GM19035 (cell line): ENCODE results near the gene POU2F1.

Experiments used
- ATAC-seq: cut with Tn5 transposase; IDR thresholded peaks from one replicate; pipeline ENCODE4 v1.9.1; 2021; ENCODE audit not compliant: unreplicated experiment

Gene POU2F1

DNA sequence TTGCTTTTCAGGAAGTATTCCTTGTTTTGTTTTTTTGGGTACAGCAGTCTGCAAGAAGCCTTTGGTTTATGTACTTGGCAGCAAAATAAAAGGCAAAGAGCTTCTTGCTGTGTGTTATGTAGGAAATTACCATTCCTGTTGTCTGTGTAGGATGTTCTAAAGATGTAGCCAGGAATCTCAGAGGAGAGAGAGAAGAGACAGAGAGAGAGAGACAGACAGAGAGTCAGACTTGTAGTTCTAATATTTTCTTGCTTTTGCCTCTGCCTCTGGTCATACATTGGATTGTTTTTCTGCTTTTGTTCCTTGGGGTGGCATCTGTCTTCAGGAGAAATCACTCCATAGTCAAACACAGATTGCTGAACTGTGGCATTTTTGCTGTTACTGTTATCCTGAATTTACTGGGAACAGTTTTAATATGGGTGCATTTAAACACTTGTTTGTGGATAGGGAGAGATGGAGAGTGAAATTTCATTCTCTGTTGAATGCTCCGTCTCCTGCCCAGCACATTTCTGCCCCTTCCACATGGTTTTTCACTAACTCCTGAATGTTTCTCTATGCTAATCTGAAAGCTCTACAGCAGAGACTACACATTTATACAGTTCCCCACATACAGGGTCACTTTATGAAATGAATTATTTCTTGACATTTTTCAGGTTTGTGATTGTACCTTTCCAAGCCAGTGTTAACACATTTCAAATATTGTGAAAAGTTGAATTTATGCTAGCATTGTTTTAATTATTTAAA lies 49.8 kb downstream of the POU2F1 start:
- no peak for ATAC-seq

DNA sequence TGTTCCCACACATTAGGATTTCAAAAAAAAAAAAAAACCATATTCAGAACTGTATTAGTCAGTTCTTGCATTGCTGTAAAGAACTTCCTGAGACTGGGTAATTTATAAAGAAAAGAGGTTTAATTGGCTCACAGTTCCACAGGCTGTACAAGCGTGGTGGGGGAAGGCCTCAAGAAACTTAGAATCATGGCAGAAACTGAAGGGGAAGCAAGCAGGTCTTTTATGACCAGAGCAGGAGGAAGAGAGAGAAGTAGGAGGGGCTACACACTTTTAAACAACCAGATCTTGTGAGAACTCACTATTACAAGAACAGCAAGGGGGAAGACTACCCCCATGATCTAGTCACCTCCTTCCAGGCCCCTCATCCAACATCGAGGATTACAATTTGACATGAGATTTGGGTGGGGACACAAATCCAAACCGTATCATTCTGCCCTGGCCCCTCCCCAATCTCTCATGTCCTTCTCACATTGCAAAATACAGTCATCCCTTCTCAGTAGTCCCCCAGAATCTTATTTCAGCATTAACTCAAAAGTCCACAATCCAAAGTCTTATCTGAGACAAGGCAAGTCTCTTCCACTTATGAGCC lies 51.8 kb downstream of the POU2F1 start:
- no peak for ATAC-seq

DNA sequence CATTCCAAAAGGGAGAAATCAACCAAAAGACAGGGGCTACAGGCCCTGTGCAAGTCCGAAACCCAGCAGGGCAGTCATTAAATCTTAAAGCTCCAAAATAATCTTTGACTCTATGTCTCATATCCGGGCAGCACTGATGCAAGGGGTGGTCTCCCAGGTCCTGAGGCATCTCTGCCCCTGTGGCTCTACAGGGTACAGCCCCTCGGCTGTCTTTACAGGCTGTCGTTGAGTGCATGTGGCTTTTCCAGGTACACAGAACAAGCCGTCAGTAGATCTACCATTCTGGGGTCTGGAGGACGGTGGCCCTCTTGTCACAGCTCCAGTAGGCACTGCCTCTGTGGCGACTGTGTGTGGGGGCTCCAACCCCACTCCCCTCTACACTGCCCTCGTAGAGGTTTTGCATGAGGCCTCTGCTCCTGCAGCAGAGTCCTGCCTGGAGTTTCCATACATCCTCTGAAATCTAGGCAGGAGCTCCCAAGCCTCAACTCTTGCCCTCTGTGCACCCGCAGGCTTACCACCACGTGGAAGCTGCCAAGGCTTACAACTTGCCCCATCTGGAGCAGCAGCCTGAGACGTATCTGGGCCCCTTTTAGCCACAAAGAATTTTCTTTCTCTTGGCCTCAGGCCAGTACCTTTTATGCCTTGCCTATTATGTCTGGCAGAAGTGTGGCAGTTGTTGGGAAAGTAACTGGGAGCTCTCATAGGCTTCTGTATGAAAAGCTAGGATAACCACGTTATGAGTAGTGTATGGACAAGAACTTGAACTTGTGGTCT lies 52.5 kb downstream of the POU2F1 start:
- ATAC-seq: no peak

DNA sequence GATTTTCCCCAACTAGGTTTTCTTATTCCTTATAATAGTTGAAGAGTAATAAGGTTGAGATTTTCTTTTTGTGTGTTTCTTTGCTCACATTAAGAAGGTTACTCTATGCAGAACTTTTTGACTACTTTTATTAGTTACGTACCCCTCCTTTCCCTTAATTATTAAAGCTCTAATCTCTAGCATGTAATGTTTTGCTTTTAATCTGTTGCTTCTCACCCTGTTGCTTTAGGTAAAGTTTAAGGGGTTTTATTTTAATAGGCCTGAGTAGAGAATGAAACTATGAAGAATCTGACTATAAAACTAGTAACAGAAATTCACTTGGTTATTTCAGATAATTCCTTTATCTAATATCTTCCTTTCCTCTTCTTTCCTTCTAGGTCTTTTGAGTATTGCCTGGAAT lies 53.4 kb downstream of the POU2F1 start:
- no peak for ATAC-seq

DNA sequence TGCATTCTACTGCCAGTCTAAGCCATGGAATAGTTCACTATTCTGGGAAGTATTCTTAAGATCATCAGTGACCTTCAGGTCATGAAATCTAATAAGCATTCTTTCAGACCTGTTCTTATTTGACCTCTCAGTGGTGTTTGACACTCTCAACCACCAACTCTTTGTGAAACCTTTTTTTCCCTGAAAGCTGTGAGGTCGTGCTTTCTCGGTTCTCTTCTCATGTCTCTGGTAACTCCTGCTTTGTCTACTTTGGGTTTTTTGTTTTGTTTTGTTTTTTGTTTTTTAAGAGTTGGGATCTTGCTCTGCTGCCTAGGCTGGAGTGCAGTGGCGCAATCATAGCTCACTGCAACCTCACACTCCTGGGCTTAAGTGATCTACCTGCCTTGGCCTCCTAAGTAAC lies 56.3 kb downstream of the POU2F1 start:
- peak; percentile 97 for ATAC-seq

DNA sequence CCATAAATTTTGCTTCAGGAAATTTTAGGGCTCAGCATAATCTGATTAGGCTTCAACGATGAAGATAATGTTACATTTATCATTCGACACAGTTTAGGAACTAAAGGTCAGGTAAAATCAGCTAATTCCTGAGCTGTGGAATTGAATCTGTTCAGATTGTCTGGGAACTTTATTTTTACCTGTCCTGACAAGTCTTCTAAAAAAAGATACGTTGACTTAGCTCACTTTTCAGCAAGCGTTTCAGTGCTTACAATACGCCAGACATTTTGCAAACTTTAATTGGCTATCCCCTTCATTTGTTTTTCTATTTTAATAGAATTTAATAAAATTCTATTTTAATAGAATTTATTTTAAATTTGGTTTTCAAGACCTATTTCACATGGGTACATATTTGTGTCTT lies 57.8 kb downstream of the POU2F1 start:
- no peak for ATAC-seq

DNA sequence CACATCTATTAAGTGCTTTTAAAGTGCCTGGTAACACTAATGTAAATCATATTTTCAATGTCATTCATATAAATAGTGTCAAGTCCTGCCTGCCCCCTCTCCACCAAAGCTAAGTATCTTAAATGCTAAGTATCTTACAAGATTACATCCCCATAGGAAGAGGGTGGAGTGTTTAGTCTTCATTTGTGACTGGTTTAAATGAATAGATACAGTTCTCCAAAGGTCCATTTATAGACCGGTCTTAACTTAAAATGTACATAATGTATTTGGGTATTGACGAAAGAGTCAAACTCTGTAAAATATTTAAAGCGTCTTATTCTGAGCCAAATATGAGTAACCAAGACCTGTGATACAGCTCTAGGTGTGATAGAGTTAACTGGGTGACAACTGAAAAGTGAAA lies 60.2 kb downstream of the POU2F1 start:
- ATAC-seq: no peak

DNA sequence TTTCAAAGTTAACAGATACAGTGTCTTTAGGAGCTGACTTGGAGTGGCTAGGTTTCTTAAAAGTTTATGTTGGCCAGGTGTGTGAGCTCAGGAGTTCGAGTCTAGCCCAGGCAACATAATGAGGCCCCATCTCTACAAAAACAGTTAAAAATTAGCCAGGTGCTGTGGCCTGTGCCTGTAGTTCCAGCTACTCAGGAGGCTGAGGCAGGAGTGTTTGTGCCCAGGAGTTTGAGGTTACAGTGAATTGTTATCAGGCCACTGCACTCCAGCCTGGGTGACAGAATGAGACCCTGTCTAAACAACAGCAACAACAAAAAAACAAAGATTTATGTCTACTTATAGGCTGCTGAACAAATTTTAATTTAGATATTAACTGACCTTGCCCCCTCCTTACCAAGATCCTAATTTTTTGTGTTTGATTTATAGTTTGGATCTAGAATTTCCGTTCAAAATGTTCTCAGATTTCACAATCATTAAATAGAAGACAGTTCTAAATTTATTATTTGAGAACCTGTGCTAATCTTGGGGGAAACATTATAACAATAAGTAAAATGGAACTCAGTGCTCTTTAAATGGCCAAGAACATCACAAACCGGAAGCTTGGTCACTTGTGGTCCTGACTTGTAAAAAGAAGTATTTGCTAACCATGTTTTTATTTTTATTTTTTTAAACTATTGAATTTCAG lies 67.8 kb downstream of the POU2F1 start:
- no peak for ATAC-seq

DNA sequence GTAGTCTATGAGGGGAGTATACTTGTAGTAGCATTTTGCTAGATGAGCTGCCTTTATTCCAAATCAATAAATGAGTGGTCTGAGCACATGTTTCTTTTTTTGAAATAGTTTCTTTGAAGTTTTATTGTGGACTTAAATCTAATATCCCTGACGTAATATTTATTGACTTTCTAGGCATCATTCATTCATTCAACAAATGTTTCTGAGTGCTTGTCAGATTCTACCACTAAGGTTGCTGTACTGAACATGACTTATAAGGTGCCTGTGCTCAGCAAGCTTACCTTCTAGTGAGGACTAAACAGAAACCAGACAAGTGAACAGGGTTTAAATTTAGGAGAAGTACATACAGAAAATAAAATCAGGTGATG lies 68.4 kb downstream of the POU2F1 start:
- ATAC-seq: no peak

DNA sequence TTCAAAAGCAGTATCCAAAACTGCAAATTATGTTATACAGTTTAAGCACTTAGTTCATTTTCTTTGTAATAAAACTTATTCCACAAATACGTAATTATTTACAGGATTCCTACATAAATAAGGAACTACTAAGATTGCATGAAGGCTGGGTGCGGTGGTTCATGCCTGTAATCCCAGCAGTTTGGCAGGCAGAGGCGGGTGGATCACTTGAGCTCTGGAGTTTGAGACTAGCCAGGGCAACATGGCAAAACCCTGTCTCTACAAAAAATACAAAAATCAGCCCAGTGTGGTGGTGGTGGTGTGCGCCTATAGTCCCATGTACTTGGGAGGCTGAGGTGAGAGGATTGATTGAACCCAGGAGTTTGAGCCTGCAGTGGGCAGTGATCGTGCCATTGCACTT lies 69.3 kb downstream of the POU2F1 start:
- ATAC-seq: no peak

DNA sequence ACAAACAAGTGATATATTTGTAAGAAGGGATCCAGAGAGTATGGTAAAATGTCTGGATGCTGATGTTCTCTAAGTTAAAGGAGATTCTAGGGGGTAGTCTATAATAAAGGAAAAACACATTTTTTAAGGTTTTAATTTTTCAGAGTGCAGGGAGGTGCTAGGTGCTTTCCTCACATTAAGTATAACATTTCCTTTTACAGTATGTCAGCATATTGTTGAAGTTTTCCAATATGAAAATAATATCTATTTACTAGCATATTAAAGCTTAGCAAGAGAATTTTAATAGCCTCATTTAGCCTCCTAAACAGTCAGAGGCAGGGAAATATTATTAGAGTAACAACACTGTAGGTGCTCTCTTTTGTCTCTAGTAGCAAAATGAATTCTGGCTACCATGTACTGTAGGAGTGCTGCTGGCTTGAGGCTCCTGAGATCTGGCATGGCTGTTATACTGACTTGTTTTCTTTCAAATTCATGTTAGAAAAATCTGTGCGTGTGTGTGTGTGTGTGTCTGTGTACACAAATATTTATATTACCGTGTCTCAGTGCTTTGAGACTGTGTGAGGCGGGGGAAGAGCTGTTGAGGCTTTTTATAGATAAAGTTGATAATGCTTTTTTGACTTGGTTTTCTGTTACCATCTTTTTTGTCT lies 71.0 kb downstream of the POU2F1 start:
- ATAC-seq: no peak

DNA sequence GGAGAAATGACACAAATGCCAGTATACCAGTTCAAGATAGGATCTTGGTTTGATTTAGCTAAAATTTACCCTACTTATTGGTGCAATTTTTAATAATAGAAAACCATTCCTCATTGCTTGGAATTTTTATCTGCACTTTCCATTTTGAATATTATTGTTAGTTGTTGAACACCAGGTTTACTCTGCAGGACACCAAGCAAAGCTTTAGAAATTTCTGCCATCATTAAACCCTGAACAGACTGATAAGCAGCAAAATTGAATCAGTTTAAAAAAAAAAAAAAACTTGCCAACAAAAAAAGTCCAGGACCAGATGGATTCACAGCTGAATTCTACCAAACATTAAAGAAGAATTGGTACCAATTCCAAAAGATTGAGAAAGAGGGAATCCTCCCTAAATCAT lies 71.5 kb downstream of the POU2F1 start:
- no peak for ATAC-seq

DNA sequence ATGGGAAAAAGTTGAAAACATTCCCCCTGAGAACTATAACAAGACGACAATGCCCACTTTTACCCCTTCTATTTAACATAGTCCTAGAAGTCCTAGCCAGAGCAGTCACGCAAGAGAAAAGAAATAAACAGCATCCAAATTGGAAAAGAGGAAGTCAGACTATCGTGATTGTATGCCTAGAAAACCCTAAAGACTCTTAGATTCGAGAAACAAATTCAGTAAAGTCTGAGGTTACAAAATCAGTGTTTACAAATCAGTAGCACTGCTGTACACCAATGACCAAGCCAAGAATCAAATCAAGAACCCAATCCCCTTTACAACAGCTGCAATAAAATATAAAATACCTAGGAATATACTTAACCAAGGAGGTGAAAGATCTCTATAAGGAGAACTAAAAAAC lies 72.4 kb downstream of the POU2F1 start:
- ATAC-seq: no peak

DNA sequence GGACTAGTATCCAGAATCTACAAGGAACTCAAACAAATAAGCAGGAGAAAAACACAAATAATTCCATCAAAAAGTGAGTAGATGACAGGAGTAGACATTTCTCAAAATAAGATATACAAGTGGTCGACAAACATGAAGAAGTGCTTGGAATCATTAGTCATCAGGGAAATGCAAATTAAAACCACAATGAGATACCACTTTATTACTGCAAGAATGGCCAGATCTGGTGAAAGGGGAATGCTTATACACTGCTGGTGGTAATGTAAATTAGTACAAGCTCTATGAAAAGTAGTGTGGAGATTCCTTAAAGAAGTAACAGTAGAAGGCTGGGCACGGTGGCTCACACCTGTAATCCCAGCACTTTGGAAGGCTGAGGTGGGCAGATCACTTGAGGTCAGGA lies 73.8 kb downstream of the POU2F1 start:
- no peak for ATAC-seq

DNA sequence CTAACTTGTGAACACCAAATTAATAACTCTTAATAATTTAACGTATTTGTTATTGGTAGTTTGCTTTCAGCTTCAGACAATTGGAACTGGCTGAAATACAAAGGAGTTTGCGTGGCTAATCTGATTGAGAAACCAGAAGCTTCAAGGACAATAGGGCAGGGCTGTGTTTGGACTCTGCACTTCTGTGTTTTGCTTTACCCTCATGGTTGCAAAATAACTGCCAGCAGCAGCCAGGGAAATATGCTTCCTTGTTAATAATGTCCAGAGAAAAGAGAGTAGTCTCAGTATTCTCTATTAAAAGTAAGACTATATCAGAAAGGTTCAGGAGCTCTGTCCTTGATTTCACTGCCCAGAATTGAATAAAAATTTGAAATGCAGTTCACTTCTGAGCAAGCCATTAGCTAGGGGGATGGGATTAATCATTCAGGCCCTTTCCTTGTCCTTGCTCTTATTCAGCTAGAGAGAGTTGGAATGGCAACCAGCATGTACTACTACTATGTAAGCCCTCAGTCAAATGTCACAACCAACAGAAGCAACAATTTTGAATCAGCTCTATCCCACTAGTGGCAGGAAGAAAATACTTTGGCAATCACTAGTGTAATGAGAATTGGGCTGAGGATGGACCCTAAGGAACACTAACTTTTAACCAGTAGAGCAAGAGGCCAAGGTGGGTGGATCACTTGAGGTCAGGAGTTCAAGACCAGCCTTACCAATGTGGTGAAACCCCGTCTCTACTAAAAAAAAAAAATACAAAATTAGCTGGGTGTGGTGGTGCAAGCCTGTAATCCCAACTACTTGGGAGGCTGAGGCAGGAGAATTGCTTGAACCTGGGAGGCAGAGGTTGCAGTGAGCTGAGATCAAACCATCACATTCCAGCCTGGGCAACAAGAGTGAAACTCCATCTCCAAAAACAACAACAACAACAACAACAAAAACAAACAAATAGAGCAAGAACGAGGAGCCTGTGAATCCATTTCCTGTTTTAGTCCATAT lies 76.8 kb downstream of the POU2F1 start:
- no peak for ATAC-seq

DNA sequence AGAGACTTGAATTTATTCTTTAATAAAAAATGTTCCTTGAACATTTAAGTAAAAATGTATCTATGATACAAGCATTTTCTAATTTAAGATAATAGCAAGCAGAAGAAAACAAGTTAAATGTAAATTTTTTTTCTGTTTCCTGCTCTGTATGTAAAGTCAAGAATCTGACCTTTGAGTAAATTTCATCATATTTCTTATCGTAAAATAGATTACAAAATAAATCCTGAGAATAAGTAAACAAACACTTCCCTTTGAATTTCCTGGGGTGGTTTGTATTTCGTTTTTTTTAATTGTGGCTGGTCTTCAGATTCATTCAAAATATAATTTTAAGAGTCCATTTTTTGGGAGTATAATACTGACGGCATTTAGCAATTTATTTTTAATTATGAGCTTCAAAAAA lies 77.6 kb downstream of the POU2F1 start:
- no peak for ATAC-seq

DNA sequence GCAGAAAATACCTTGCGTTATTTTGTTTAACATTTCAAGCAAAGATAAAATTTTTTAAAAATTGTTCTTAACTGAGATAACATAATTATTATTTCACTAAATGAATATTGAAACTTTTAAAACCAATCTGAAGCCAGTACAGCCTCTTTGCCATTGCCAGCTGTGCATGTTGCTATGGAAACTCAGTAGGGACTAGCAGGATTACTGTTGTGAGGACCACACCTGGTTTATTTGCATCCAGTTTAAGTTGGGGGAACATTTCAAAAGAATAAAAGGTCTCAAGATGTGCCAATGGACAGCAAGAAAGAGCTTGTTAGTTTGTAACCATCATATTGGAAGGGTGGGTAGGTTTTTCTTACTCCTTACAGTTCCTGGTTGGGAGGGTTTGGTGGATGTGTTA lies 80.7 kb downstream of the POU2F1 start:
- ATAC-seq: no peak

DNA sequence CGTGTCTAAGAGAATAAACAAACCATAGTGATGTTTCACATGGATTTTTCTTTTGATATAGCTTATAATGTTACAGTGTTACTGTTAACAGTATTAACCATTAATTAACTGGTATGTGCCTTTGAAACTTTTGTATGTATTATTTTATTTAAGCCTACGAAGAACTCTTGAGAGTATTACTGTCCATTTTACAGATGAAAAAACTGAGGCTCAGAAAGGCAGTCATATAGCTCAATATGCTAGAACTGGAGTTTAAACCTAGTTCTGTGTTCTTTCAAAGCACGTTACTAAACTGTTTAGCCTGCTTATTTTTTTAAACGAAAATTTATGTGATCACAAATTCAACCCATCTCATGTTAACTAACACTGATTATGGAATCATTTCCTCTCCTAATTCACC lies 83.5 kb downstream of the POU2F1 start:
- no peak for ATAC-seq

DNA sequence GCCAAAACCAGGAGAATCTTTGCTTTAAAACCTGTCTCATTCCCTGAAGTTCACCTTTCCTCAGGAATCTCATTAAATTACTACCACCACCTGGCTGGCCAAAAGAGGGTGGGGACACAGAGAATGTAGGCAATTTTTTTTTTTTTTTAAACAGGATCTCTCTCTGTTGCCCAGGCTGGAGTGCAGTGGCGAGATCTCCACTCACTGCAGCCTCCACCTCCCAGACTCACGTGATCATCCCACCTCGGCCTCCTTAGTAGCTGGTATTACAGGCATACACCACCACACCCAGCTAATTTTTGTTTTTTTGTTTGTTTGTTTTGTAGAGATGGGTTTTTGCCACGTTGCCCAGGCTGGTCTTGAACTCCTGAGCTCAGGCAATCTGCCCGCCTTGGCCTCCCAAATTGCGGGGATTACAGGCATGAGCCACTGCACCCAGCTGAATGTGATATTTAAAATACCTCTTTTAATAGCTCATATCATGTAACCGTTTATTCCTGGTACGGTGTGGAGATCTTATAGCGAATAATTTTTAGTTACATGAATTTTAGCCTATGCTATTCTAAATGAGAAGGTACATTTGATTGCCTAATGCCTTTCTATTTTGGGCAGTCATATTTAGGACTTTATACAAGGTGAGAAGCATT lies 84.5 kb downstream of the POU2F1 start:
- no peak for ATAC-seq
